ENCODE results near the gene ACY1. TPM values are rescaled to one million over a fixed set of nuclear protein-coding genes. Genes with fewer than 3 reads are reported as not detected.

ACY1 gene
- 24.6 to 30.1 TPM (median 25.9 TPM) in 5 replicates for total RNA-seq (2022; extraction: Qiagen RNA extraction)

DNA sequence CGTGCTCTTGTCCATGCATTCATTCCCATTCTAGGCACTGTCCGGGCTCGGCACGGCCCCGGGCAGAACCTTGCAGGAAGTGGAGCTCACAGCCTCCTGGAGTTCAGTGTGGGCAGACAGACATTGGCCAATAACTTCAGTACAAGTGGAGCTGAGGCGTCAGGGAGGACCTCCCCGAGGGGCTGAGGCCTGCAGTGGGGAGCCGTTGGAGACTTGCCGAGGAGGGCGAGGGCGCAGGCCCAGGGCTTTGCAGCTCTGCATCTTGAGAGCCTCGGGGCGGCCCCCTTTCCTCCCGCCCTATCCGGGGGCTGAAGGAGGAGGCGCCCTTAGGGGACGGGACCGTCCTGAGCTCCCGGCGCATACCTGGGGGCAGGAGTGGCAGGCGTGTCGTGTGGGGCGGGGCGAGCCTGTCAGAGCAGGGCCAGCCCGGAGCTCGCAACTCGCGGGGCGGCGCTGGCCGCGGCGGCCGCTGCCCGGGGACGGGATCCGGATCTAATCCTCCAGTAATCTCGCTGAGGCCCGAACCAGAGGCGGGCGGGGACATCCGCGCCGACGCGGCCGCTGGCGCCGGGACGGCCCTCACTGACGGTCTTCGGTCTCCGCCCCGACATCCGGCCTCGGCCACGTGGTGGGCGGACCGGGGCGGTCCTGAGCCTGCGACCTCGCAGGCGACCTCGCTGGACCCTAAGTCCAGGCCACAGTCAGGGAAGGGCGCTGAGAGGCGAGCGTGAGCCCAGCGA, at the start of gene ACY1:
TSS of gene ACY1 (plus strand) at position 698 of the 740 bp plus-strand sequence. CDS start 530 bp downstream, outside the sequence.

DNA sequence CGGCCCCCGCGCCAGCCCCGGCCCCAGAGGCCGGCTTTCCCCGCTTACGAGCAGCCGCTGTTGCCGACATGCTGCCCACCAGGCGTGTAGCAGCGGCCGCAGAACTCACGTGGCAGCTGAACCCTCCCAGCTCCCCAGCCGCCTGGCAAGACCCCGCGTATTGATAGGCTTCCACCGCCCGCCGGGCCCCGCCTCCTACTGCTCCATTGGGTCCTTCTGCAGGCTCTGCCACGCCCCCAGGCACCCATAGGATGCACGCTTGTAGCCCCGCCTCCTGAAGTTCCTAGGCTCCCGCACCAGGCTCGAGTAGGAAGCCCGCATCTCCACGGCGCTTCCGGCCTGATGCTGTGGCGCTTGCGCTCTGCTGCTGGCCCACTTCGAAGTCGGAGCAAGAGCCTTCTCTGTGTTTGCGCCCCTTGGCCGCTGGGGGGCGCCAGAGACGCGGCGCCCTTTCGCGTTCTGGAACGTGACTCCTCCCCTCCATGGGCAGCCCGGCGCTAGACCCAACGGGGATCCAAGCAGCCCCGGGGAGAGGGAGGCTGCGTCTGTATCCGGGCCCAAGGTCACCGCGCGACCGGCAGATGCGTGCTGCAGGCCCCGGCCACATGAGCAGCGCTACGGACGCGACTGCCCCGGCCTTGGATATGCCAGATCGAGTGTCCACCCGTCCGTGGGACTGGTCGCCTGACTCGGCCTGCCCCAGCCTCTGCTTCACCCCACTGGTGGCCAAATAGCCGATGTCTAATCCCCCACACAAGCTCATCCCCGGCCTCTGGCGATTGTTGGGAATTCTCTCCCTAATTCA, 41.3 kb upstream of the ACY1 start, which contains the start of the genes PARP3 and RRP9:
TSS of gene PARP3 (plus strand) at position 566 of the 805 bp plus-strand sequence. CDS start 993 bp downstream, outside the sequence.
TSS of gene RRP9 (minus strand) at position 107 of the 805 bp plus-strand sequence. CDS start at position 70, 37 bp downstream.

DNA sequence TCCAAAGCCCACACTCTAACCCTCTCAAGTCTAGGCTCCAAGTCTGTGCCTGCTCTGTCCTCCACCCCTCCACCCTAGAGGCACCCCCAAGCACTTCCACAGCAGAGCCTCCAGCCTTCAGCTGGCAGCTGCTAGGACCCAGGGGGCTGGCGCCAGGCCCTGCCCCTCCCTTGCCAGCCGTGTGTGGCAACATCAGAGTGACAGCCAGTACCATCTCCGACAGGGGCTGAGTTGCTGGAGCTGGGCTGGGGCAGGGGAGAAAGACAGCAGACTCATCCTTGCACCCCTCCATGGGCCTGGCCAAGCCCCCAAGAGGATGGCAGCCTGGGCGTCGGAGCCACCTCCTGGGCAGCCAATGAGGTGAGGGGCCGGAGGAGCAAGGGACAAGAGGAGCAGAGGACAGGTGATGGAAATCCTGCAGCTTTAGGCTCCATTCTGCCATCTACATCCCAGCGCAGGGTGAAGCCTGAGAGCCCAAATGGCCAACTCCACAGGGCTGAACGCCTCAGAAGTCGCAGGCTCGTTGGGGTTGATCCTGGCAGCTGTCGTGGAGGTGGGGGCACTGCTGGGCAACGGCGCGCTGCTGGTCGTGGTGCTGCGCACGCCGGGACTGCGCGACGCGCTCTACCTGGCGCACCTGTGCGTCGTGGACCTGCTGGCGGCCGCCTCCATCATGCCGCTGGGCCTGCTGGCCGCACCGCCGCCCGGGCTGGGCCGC, 28.0 kb upstream of the ACY1 start, which contains the start of gene GPR62:
TSS of gene GPR62 (plus strand) at position 207 of the 718 bp plus-strand sequence. CDS start at position 479, 272 bp downstream.

DNA sequence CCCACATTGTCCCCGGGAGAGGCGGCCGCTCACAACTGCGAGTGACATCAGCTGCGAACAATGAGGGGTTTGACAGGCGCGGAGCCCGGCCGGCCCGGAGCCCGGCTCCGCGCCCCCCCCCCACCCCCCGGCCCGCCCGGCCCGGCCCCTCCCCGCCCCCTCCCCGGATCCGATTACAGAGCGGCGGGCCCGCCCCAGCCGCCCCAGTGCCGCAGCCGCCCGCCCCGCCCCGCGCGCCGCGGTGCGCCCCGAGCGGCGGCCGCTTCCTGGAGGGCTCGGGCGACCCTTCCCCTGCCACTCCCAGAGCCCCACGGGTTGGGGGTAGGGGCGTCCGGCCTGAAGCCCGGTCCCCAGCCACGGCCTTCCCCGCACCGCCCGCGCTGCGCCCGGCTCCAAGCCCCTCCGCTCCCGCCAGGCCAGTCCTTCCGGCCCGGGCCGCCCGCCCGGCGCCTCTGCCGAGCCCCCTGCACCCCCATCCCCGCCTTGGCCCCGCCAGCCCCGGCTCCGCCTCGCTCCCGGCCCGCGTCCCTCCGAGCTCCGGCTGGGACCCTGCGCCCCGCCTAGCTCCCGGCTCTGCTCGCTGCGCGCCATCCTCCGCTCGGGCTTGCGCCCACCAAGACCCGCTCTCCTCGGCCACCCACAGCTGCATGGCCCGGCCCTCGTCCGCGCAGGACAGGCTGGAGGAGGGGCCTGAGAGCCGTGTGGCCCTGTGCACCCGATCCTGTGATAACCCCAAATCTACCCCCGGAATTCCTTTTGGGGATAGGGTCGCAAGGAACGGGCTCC, 15.8 kb upstream of the ACY1 start, which contains the start of gene PCBP4:
TSS of gene PCBP4 (minus strand) at position 71 of the 786 bp plus-strand sequence. CDS start 6,214 bp downstream, outside the sequence.

DNA sequence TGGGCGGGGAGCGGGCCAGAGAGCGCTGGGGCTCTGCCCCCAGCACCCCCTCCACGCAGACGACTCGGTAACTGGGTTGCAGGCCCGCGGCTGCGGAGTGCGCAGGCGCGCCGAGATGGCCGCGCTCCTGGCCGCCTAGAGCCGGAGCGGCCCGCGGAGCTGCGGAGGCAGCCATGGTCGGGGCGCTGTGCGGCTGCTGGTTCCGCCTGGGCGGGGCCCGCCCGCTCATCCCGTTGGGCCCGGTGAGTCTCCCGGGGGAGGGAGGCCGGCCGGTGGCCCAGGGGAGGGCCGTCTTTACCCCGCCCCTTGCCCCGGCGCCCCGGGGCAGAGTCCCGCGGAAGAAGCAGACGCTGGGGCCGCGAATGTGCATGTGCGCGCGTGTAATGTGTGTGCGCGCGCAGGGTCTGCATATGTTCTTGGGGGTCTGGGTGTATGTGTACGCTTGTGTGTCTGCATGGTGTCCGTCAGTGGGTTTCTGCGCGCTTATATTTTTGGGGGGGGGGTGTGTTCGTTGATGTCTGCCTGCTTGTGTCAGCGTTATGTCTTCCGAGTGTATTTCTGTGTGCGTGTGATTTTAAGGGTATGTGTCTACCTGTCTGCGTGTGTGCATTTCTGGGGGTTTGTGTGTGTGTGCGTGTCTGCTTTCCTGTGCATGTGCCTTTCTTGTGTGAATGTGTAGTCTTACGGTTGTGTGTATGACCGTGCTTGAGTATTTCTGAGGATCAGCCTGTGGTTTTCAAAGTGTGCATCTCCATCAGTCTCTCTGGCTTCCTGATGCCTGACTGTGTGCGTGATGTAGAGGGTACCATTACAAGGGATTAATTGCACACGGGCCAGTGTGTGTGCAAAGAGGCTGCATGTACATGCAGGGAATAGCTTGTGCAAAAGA, 8.1 kb upstream of the ACY1 start, which contains the start of gene ABHD14A:
TSS of gene ABHD14A (plus strand) at position 102 of the 889 bp plus-strand sequence. CDS start at position 174, 72 bp downstream.

DNA sequence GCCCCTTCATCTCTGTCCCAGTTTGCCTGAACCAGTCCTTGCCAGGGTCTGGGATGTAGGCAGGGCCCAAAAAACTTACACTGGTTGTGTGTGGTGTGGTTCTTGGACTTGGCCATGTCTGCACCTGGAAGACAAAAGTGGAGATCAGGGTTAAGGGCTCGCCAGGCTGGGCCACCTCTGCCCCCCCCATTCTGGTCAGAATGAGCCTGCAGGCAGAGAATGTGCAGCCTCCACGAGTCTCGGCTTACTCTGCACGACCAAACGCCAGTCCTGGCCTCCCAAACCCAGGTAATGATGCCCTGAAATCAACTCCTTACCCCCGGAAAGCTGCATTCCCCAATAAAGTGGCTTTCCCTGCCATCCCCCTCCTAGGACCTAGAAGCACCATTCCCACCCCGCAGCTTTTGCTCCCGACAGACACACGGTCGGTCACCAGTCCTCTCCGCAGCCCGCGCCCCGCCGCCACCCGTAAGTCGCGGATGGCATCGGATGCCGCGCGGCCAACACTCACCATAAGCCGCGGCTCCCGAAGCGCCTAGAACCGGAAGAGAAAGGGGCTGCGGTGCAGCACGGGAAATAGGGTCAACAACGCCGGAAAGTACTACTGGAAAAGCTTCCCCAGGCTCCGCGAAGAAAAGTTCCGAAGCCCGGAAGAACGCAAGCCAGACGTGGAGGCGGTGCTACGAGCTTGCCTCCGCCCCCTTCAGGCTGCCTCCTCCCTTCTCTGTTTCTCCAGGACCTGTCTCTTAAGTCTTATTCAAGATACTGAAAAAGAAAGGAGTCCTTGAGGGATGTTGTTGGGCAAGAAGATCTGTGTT, 12.2 kb downstream of the ACY1 start, which contains the start of gene RPL29:
TSS of gene RPL29 (minus strand) at position 550 of the 818 bp plus-strand sequence. CDS start at position 116, 434 bp downstream.

Other genes with a start within 250 kb of the ACY1 start
- not detected in 5 replicates for gene IQCF6, start 204.3 kb upstream of the ACY1 start, total RNA-seq (2022; extraction: Qiagen RNA extraction)
- not detected in 5 replicates for gene IQCF2, start 121.9 kb upstream of the ACY1 start, total RNA-seq (2022; extraction: Qiagen RNA extraction)
- not detected in 5 replicates for gene IQCF5, start 107.9 kb upstream of the ACY1 start, total RNA-seq (2022; extraction: Qiagen RNA extraction)
- gene IQCF1, start 80.2 kb upstream of the ACY1 start, total RNA-seq (2022; extraction: Qiagen RNA extraction) = not detected in 5 replicates
- gene RRP9, start 41.6 kb upstream of the ACY1 start, total RNA-seq (2022; extraction: Qiagen RNA extraction) = 36.8 to 50.5 TPM (median 45.0 TPM) in 5 replicates
- 8.0 to 10.6 TPM (median 8.5 TPM) in 5 replicates for gene PARP3, start 41.2 kb upstream of the ACY1 start, total RNA-seq (2022; extraction: Qiagen RNA extraction)
- not detected in 5 replicates for gene GPR62, start 28.2 kb upstream of the ACY1 start, total RNA-seq (2022; extraction: Qiagen RNA extraction)
- 11.3 to 15.3 TPM (median 13.9 TPM) in 5 replicates for gene PCBP4, start 16.1 kb upstream of the ACY1 start, total RNA-seq (2022; extraction: Qiagen RNA extraction)
- 26.9 to 34.3 TPM (median 33.1 TPM) in 5 replicates for gene ABHD14B, start 9.5 kb upstream of the ACY1 start, total RNA-seq (2022; extraction: Qiagen RNA extraction)
- 11.7 to 16.1 TPM (median 14.4 TPM) in 5 replicates for gene ABHD14A, start 8.5 kb upstream of the ACY1 start, total RNA-seq (2022; extraction: Qiagen RNA extraction)
- 1,285 to 1,543 TPM (median 1,331 TPM) in 5 replicates for gene RPL29, start 12.4 kb downstream of the ACY1 start, total RNA-seq (2022; extraction: Qiagen RNA extraction)
- 19.2 to 22.2 TPM (median 21.6 TPM) in 5 replicates for gene DUSP7, start 73.0 kb downstream of the ACY1 start, total RNA-seq (2022; extraction: Qiagen RNA extraction)
- 14.6 to 19.0 TPM (median 17.5 TPM) in 5 replicates for gene POC1A, start 170.9 kb downstream of the ACY1 start, total RNA-seq (2022; extraction: Qiagen RNA extraction)
- gene ALAS1, start 214.6 kb downstream of the ACY1 start, total RNA-seq (2022; extraction: Qiagen RNA extraction) = 44.1 to 50.3 TPM (median 48.7 TPM) in 5 replicates
- 0.07 TPM in 1 of 5 replicates, not detected in the others for gene TLR9, start 242.1 kb downstream of the ACY1 start, total RNA-seq (2022; extraction: Qiagen RNA extraction)